Neural cell (in vitro differentiated cells): ENCODE results near the gene CLBA1. TPM values are rescaled to one million over a fixed set of nuclear protein-coding genes. Genes with fewer than 3 reads are reported as not detected.
A peak's percentile ranks its signal among the peaks of the same experiment; 100 is the strongest.

Experiments used
- H2AFZ ChIP-seq: fragments of 200-600, 300-800 bp; sonication (generic), shearing (Covaris generic); 2 replicates; pipeline ENCODE4 v1.6.0; 2014; ENCODE audit warnings: low read depth, mild to moderate bottlenecking, antibody characterized with exemption, low read length, moderate library complexity
- H3F3A ChIP-seq: fragments of 200-600 bp; shearing (Covaris generic); 2 replicates; pipeline ENCODE4 v1.6.1; 2016; ENCODE audit warnings: mild to moderate bottlenecking, moderate library complexity, mixed read lengths, antibody characterized with exemption, low read length; ENCODE audit not compliant: insufficient read depth, poor library complexity, severe bottlenecking
- H3K27ac ChIP-seq: fragments of 200-600, 300-800 bp; sonication (generic), shearing (Covaris generic); 2 replicates; pipeline ENCODE4 v1.5.1; 2014; ENCODE audit warnings: mild to moderate bottlenecking, low read length, moderate library complexity
- H3K27me3 ChIP-seq: fragments of 300-800, 200-600 bp; sonication (generic), shearing (Covaris generic); 2 replicates; pipeline ENCODE4 v1.6.0; 2014; ENCODE audit warnings: mild to moderate bottlenecking, low read depth, low read length, moderate library complexity; ENCODE audit not compliant: insufficient read depth
- H3K36me3 ChIP-seq: fragments of 300-800, 200-600 bp; sonication (generic), shearing (Covaris generic); 2 replicates; pipeline ENCODE4 v1.5.1; 2014; ENCODE audit warnings: mild to moderate bottlenecking, antibody characterized with exemption, low read length, moderate library complexity; ENCODE audit not compliant: insufficient read depth
- H3K4me2 ChIP-seq: fragments of 300-800, 200-600 bp; sonication (generic), shearing (Covaris generic); 2 replicates; pipeline ENCODE4 v1.6.0; 2014; ENCODE audit warnings: mild to moderate bottlenecking, low read length
- H3K4me3 ChIP-seq: fragments of 300-800, 200-600 bp; sonication (generic), shearing (Covaris generic); 2 replicates; pipeline ENCODE4 v1.5.1; 2014; ENCODE audit warnings: mild to moderate bottlenecking, low read length, moderate library complexity
- H3K79me2 ChIP-seq: fragments of 200-600 bp; shearing (Covaris generic); replicated peaks from 2 replicates; pipeline ENCODE4 v1.6.0; 2014; ENCODE audit warnings: mild to moderate bottlenecking, low read length, moderate library complexity; ENCODE audit not compliant: insufficient read depth
- H3K9ac ChIP-seq: fragments of 300-800, 200-600 bp; sonication (generic), shearing (Covaris generic); 2 replicates; pipeline ENCODE4 v1.6.1; 2016; ENCODE audit warnings: mild to moderate bottlenecking, low read length, mixed read lengths
- H3K9me2 ChIP-seq: fragments of 200-600 bp; shearing (Covaris generic); 2 replicates; pipeline ENCODE4 v1.6.1; 2016; ENCODE audit warnings: mild to moderate bottlenecking, low read length, mixed read lengths; ENCODE audit not compliant: insufficient read depth
- H3K9me3 ChIP-seq: fragments of 200-600, 300-800 bp; sonication (generic), shearing (Covaris generic); 2 replicates; pipeline ENCODE4 v1.6.1; 2016; ENCODE audit warnings: mild to moderate bottlenecking, mixed run types, low read length, moderate library complexity, mixed read lengths
- H4K20me1 ChIP-seq: fragments of 200-600 bp; shearing (Covaris generic); 2 replicates; pipeline ENCODE4 v1.6.1; 2016; ENCODE audit warnings: mild to moderate bottlenecking, mixed run types; ENCODE audit not compliant: insufficient read depth
- CTCF ChIP-seq: fragments of 450-650 bp; IDR thresholded peaks from 2 replicates; pipeline ENCODE4 v1.5.1; 2014; ENCODE audit warnings: antibody characterized with exemption, mild to moderate bottlenecking, moderate library complexity; ENCODE audit not compliant: poor library complexity, severe bottlenecking
- EP300 ChIP-seq: fragments of 450-650 bp; conservative IDR thresholded peaks from 2 replicates; pipeline ENCODE4 v1.6.1; 2014; ENCODE audit warnings: antibody characterized with exemption, mild to moderate bottlenecking, moderate library complexity; ENCODE audit not compliant: poor library complexity, severe bottlenecking
- EZH2 ChIP-seq: fragments of 200-600, 300-800 bp; shearing (Covaris generic), sonication (generic); IDR thresholded peaks from 2 replicates; pipeline ENCODE4 v1.6.1; 2014; ENCODE audit warnings: antibody characterized with exemption, low read length, borderline replicate concordance, mild to moderate bottlenecking; ENCODE audit not compliant: insufficient read depth, poor library complexity, severe bottlenecking
- MXI1 ChIP-seq: fragments of 450-650 bp; conservative IDR thresholded peaks from 2 replicates; pipeline ENCODE4 v1.6.1; 2014; ENCODE audit warnings: antibody characterized with exemption, mild to moderate bottlenecking; ENCODE audit not compliant: poor library complexity, severe bottlenecking
- POLR2AphosphoS5 ChIP-seq: IDR thresholded peaks from 2 replicates; pipeline ENCODE4 v1.6.1; 2012
- RAD21 ChIP-seq: fragments of 450-650 bp; conservative IDR thresholded peaks from 2 replicates; pipeline ENCODE4 v1.6.1; 2014; ENCODE audit warnings: antibody characterized with exemption, mild to moderate bottlenecking, moderate library complexity
- SMC3 ChIP-seq: fragments of 450-650 bp; conservative IDR thresholded peaks from 2 replicates; pipeline ENCODE4 v1.6.1; 2014; ENCODE audit warnings: antibody characterized with exemption, mild to moderate bottlenecking, moderate library complexity; ENCODE audit not compliant: poor library complexity
- TAF1 ChIP-seq: IDR thresholded peaks from 2 replicates; pipeline ENCODE4 v1.6.1; 2012; ENCODE audit warnings: low read depth
- polyA plus RNA-seq: library from polyadenylated mRNA; depleted of rRNA; stranded (reverse); fragments of >200 nt; gene quantifications from 2 replicates; pipeline ENCODE4 v1.2.3, GENCODE V29; 2014
- TF ChIP-seq, protein P1 (sequence below): IDR thresholded peaks from 2 replicates; pipeline ENCODE4 v1.6.1; 2012; ENCODE audit warnings: borderline replicate concordance

CLBA1 gene
- polyA plus RNA-seq, 1 donor from 2014 or later, result 27.8 TPM

- H3K36me3 ChIP-seq, result no peaks in the 10 kb centered on the region
- H3K27ac ChIP-seq, result no peak overlapping the region
- no peak overlapping the region for H3K9ac ChIP-seq
- H3K4me3 ChIP-seq, result no peak overlapping the region
- H3K9me3 ChIP-seq, result no peaks in the 10 kb centered on the region
- H3K79me2 ChIP-seq, result no peaks in the 10 kb centered on the region
- no peaks in the 10 kb centered on the region for H3K9me2 ChIP-seq
- H3K4me2 ChIP-seq, result no peak overlapping the region
- TF ChIP-seq EZH2 (no peak), MXI1 (no peak), EP300 (no peak), POLR2AphosphoS5 (no peak), SMC3 (peak; percentile 58), RAD21 (peak; percentile 53), TAF1 (no peak), CTCF (peak; percentile 65)
- TF ChIP-seq, protein P1, sequence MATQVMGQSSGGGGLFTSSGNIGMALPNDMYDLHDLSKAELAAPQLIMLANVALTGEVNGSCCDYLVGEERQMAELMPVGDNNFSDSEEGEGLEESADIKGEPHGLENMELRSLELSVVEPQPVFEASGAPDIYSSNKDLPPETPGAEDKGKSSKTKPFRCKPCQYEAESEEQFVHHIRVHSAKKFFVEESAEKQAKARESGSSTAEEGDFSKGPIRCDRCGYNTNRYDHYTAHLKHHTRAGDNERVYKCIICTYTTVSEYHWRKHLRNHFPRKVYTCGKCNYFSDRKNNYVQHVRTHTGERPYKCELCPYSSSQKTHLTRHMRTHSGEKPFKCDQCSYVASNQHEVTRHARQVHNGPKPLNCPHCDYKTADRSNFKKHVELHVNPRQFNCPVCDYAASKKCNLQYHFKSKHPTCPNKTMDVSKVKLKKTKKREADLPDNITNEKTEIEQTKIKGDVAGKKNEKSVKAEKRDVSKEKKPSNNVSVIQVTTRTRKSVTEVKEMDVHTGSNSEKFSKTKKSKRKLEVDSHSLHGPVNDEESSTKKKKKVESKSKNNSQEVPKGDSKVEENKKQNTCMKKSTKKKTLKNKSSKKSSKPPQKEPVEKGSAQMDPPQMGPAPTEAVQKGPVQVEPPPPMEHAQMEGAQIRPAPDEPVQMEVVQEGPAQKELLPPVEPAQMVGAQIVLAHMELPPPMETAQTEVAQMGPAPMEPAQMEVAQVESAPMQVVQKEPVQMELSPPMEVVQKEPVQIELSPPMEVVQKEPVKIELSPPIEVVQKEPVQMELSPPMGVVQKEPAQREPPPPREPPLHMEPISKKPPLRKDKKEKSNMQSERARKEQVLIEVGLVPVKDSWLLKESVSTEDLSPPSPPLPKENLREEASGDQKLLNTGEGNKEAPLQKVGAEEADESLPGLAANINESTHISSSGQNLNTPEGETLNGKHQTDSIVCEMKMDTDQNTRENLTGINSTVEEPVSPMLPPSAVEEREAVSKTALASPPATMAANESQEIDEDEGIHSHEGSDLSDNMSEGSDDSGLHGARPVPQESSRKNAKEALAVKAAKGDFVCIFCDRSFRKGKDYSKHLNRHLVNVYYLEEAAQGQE, result no peak
- peaks cover 27% of the 10 kb centered on the region for H3K27me3 ChIP-seq
- no peaks in the 10 kb centered on the region for H3F3A ChIP-seq
- H2AFZ ChIP-seq, result no peak overlapping the region
- H4K20me1 ChIP-seq, result no peaks in the 10 kb centered on the region
These were observed 9.2 kb upstream of the CLBA1 start for GRCh38 chr14:104976198-104977007.

- Histone ChIP-seq H3K4me3 (peak overlapping the region; percentile 70), H3F3A (no peaks in the 10 kb centered on the region), H2AFZ (no peak overlapping the region), H3K9ac (peak overlapping the region; percentile 56), H3K79me2 (no peaks in the 10 kb centered on the region), H3K4me2 (peak overlapping the region; percentile 58), H3K9me2 (no peaks in the 10 kb centered on the region), H3K27ac (no peak overlapping the region), H3K27me3 (peaks cover 27% of the 10 kb centered on the region), H4K20me1 (no peaks in the 10 kb centered on the region), H3K9me3 (no peaks in the 10 kb centered on the region), H3K36me3 (no peaks in the 10 kb centered on the region)
- TF ChIP-seq TAF1 (no peak), POLR2AphosphoS5 (no peak), MXI1 (no peak), SMC3 (no peak), CTCF (no peak), EP300 (no peak), EZH2 (no peak), RAD21 (no peak)
- TF ChIP-seq, protein P1, result no peak
These were observed 8.4 kb upstream of the CLBA1 start for GRCh38 chr14:104977008-104977680.
